HG03280 (cell line): ENCODE results near the gene USP20.

Source experiments
- ATAC-seq: cut with Tn5 transposase; IDR thresholded peaks from one replicate; pipeline ENCODE4 v1.9.1; 2021; ENCODE audit warnings: mild to moderate bottlenecking, moderate library complexity; ENCODE audit not compliant: unreplicated experiment

Gene USP20

GRCh38 chr9:129851821-129852220 lies 16.6 kb downstream of the USP20 start:
- ATAC-seq = no peak

DNA sequence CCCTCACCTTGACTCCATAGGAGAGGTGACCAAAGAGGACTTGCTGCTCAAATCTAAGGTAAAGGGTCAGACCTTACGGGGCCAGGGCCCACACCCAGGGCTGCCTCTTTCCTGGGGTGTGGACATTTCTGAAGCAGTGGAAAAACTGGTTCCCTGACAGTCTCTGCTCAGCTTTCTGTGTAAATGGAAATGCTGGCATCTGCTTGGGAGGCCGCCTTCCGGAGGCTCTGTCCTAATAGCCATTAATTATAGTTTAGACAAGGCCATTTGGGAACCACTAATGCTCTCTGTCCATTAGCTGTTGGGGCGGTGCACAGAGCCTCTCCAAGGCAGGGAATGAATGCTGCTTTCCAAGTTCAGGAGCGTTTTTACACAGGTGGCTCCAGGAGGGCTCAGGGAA lies 17.3 kb downstream of the USP20 start:
- no peak for ATAC-seq

- no peak for ATAC-seq
Measured at GRCh38 chr9:129853614-129854013, 18.4 kb downstream of the USP20 start.

GRCh38 chr9:129854588-129855110 lies 19.4 kb downstream of the USP20 start:
- ATAC-seq = no peak

- ATAC-seq = no peak
Measured at GRCh38 chr9:129857207-129857606, 21.9 kb downstream of the USP20 start.

GRCh38 chr9:129858167-129858962 lies 23.1 kb downstream of the USP20 start:
- no peak for ATAC-seq

DNA sequence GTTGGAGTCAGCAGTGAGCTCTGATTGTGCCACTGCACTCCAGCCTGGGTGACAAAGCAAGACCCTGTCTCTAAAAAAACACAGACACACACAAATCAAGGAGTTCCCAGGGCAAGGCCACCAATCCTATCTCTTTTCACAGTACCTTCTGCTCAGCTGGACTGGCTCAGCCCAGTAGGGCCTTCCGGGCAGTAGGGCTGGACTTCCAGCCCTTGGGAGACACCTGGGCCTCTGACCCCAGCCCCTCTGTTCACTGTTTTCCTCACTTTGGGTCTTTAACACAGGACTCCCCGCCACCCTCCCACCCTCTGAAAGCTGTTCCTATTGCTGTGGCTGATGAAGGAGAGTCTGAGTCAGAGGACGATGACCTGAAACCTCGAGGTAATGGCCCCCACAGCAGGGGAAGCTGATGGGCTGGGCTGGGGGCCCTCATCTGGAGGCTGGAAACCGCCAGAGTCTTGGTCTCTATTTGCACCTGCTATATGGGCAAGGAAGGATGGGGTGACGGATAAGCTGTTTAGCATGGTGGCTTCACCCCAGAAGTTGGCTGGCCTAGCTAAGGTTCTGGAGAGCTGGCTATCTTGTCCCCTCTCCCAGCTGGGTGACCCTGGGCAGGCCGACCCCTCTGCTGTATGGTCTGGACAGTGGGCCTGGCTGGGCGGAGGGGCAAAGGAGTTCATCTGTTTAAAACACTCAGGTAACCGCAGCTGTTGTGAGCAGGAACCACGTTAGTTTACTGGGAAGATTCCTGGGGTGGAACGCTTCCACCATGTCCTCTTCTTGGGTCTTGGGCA lies 25.6 kb downstream of the USP20 start:
- ATAC-seq = no peak

DNA sequence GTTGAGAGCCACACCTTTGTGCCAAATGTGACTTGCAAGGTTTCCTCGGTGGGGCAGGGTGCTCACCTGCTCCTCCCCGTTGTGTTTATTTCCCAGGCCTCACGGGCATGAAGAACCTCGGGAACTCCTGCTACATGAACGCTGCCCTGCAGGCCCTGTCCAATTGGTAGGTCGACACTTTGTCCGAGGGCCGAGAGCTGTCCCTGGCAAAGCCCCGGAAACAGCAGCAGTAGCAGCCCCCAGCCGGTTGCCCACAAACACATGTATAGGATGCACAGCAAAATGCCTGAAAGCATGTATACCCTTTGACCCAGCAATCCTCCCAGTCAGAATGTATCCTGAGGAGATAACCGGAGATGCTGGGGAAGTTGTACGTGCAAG lies 26.2 kb downstream of the USP20 start:
- ATAC-seq = no peak

GRCh38 chr9:129863059-129863690 lies 27.9 kb downstream of the USP20 start:
- no peak for ATAC-seq

GRCh38 chr9:129864991-129865647 lies 29.9 kb downstream of the USP20 start:
- ATAC-seq = no peak

- no peak for ATAC-seq
Measured at GRCh38 chr9:129865668-129866320, 30.5 kb downstream of the USP20 start.

DNA sequence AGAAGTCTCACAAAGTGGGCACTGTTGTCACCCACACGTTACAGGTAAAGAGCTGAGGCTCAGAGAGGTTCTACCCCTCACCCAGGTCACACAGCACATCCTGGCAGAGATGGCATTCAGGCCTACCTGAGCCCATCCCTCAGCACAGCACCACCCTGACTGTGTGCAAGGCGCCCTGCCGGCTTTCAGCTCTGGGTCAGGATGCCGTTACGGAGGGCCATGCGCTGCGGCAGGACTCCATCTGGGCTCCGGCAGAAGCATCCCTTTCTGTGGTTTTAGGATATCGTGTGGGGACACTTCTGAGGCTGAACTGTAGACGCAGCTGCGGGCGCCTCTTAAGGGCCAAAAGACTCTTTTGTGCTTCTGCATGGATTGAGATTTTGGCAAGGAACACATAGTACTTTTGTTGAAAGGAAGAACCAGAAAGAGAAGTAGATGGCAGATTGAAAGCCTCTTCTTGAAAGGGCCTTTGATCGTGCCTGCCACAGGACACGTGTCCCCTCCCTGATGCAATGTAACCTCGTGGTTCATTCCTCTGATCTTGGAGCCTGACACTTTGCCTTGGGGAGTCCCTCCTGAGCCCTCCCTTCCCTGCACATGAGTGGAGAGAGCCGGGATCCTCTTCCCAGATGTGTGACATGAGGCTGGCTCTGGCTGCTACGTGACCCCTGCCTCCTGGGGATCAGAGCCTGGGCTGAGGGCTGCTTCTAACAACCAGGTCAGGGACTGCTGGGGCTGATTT lies 31.3 kb downstream of the USP20 start:
- ATAC-seq = no peak

GRCh38 chr9:129867136-129868022 lies 32.1 kb downstream of the USP20 start:
- ATAC-seq = no peak

DNA sequence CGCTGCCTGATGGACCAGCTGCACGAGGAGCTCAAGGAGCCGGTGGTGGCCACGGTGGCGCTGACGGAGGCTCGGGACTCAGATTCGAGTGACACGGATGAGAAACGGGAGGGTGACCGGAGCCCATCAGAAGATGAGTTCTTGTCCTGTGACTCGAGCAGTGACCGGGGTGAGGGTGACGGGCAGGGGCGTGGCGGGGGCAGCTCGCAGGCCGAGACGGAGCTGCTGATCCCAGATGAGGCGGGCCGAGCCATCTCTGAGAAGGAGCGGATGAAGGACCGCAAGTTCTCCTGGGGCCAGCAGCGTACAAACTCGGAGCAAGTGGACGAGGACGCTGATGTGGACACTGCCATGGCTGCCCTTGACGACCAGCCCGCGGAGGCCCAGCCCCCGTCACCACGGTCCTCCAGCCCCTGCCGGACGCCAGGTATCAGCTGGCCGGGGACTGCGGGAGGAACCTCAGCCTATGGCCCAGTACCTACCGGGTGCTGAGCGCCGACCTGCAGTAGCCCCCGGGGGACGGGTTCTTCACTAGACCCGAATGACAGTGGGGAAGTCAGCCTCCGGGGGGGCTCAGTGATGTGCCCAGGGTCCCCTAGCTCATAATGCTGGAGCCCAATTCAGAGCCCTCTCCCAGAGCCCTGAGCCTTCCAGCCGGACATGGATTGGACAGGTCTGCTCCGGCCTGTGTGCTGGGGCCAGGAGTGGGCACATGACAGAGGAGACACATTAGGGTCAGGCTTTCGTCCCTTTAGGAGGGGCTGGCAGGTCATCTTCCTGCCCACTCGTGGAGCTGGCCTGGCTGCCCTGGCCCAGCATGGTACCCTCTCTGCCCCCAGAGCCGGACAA lies 33.0 kb downstream of the USP20 start:
- ATAC-seq = no peak

- ATAC-seq = no peak
Measured at GRCh38 chr9:129868872-129869486, 33.7 kb downstream of the USP20 start.

DNA sequence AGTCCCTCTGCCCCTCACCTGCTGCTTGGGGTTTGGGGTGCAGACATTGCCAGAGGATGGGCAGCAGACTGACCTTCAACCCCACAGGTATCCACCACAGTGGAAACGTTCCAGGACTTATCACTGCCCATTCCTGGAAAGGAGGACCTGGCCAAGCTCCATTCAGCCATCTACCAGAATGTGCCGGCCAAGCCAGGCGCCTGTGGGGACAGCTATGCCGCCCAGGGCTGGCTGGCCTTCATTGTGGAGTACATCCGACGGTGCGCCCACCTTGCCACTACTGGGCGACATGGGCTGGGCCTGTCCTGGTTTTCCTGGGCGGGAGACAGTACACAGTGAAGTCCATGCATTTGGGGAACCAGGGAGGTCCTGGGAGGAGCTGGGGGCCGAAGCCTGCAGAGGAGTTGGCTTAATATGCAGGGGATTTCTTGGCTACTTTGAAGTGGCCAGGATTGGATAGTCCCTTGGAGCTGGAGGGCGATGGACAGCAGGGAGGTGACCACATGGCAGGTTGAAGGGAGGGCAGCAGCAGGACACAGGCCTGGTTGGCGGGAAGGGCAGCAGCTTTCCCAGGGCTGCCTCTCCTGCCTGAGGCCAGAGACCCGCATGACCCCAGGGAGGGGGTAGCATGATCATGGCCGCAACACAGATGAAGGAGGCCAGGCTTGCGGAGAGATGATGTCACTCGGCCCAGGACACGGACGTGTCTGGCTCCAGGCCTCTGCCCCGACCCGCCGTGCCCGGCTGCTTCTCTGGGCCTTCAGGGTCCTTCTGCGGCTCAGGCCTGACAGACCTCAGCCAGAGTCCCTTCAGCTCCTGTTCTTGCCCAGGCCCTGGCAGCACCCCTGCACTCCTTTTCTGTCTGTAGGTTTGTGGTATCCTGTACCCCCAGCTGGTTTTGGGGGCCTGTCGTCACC lies 34.6 kb downstream of the USP20 start:
- ATAC-seq = no peak
